ENCODE results near the gene OR4E2. TPM values are rescaled to one million over a fixed set of nuclear protein-coding genes. Genes with fewer than 3 reads are reported as not detected.

Gene OR4E2
- total and polyA plus RNA-seq, 10 donors: not detected

- Histone ChIP-seq H3K27ac (no peak overlapping the region), H3K36me3 (no peaks in the 10 kb centered on the region), H3K4me1 (no peaks in the 10 kb centered on the region), H3K4me3 (no peak overlapping the region), H3K27me3 (replicated peaks in 1 of 7) (no peaks in the 10 kb centered on the region), H3K9me3 (no peaks in the 10 kb centered on the region)
- intact Hi-C loops (cut with DNase I; ENCODE audit: low total_unique reads): no loop called here
- TF ChIP-seq POLR2AphosphoS5 (IDR thresholded peaks at IDR 0.05) (no peak), CTCF (IDR thresholded peaks at IDR 0.05 in 8 of 11, conservative IDR thresholded peaks at IDR 0.05 in 3 of 11) (no peak), POLR2A (IDR thresholded peaks at IDR 0.05) (no peak)
- DNase-seq: no peak
- 89 to 96% (median 91%) methylated on average over 4 to 5 of the region's 5 CpGs for WGBS, 5 donors
Measured at GRCh38 chr14:21654215-21654614, 580 bp downstream of the OR4E2 start.

GRCh38 chr14:21656980-21657379 lies 3.3 kb downstream of the OR4E2 start:
- Histone ChIP-seq H3K36me3 (no peaks in the 10 kb centered on the region), H3K27me3 (replicated peaks in 1 of 7) (peaks cover 0 to 7% (median 0%) of the 10 kb centered on the region in 7 donors), H3K9me3 (no peaks in the 10 kb centered on the region), H3K4me3 (no peak overlapping the region), H3K4me1 (no peaks in the 10 kb centered on the region), H3K27ac (no peak overlapping the region)
- no peak for TF ChIP-seq POLR2AphosphoS5 (IDR thresholded peaks at IDR 0.05)
- TF ChIP-seq CTCF (IDR thresholded peaks at IDR 0.05 in 8 of 11, conservative IDR thresholded peaks at IDR 0.05 in 3 of 11): no peak
- TF ChIP-seq POLR2A (IDR thresholded peaks at IDR 0.05): no peak
- intact Hi-C loops (cut with DNase I; ENCODE audit: low total_unique reads): no loop called here
- no peak for DNase-seq
- WGBS, 5 donors: 42 to 100% (median 84%) methylated on average over 1 of the region's 1 CpG

GRCh38 chr14:21668377-21668776 lies 14.7 kb downstream of the OR4E2 start:
- H3K4me1 ChIP-seq: no peaks in the 10 kb centered on the region
- no peak overlapping the region for H3K27ac ChIP-seq
- 77 to 92% (median 84%) methylated on average over 3 of the region's 3 CpGs for WGBS, 5 donors
- no peak for DNase-seq
- no peak overlapping the region for H3K4me3 ChIP-seq
- H3K27me3 ChIP-seq (replicated peaks in 1 of 7): peaks cover 0 to 16% (median 0%) of the 10 kb centered on the region in 7 donors
- TF ChIP-seq CTCF (IDR thresholded peaks at IDR 0.05 in 8 of 11, conservative IDR thresholded peaks at IDR 0.05 in 3 of 11) (no peak), POLR2AphosphoS5 (IDR thresholded peaks at IDR 0.05) (no peak), POLR2A (IDR thresholded peaks at IDR 0.05) (no peak)
- intact Hi-C loops (cut with DNase I; ENCODE audit: low total_unique reads): no loop called here
- H3K36me3 ChIP-seq: no peaks in the 10 kb centered on the region
- no peaks in the 10 kb centered on the region for H3K9me3 ChIP-seq

GRCh38 chr14:21669284-21669683 lies 15.6 kb downstream of the OR4E2 start:
- Histone ChIP-seq H3K9me3 (peaks cover 0 to 2% (median 0%) of the 10 kb centered on the region in 8 donors), H3K4me3 (no peak overlapping the region), H3K27me3 (replicated peaks in 1 of 7) (peaks cover 0 to 16% (median 0%) of the 10 kb centered on the region in 7 donors), H3K4me1 (no peaks in the 10 kb centered on the region), H3K36me3 (no peaks in the 10 kb centered on the region), H3K27ac (no peak overlapping the region)
- TF ChIP-seq POLR2A (IDR thresholded peaks at IDR 0.05) (no peak), POLR2AphosphoS5 (IDR thresholded peaks at IDR 0.05) (no peak), CTCF (IDR thresholded peaks at IDR 0.05 in 8 of 11, conservative IDR thresholded peaks at IDR 0.05 in 3 of 11) (no peak)
- DNase-seq: no peak
- intact Hi-C loops (cut with DNase I; ENCODE audit: low total_unique reads): no loop called here

Measured in spleen (tissue), 11 donors.